ENCODE results near the gene TRIM5.

DNA sequence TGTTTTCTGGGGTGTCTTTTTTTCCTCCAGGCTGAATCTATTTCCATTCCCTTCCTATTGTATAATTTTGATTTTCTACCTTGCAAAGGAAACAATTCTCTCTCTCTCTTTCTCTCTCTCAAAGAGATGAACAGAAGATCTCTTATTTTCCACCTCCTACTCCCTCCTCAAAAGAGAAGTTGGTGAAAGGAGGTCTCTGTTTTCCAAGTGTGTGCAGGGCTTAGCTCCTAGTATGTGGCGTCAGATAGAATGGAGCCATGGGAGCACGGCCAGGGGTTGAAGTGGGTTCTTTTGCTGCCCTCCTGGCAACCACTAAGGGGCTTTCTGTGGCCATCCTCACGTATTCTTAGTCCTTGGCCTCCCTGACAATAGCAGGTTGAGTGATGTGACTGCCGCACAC is 59.6 kb downstream of the TRIM5 start:
- TF ChIP-seq TARDBP (IDR thresholded peaks at IDR 0.05; ENCODE audit: borderline replicate concordance), result no peak
- TF ChIP-seq CTCF (IDR thresholded peaks at IDR 0.05 in 2 of 3, conservative IDR thresholded peaks at IDR 0.05 in 1 of 3; ENCODE audit: control insufficient read depth in 2 of 3, extremely low read depth in 1 of 3, insufficient read depth in 1 of 3, low read depth in 3 of 3, low read length in 3 of 3), result no peak
- TF ChIP-seq, protein P1, sequence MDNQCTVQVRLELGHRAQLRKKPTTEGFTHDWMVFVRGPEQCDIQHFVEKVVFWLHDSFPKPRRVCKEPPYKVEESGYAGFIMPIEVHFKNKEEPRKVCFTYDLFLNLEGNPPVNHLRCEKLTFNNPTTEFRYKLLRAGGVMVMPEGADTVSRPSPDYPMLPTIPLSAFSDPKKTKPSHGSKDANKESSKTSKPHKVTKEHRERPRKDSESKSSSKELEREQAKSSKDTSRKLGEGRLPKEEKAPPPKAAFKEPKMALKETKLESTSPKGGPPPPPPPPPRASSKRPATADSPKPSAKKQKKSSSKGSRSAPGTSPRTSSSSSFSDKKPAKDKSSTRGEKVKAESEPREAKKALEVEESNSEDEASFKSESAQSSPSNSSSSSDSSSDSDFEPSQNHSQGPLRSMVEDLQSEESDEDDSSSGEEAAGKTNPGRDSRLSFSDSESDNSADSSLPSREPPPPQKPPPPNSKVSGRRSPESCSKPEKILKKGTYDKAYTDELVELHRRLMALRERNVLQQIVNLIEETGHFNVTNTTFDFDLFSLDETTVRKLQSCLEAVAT (IDR thresholded peaks at IDR 0.05), result no peak
- no peak for TF ChIP-seq SMC3 (IDR thresholded peaks at IDR 0.05; ENCODE audit: borderline replicate concordance, low read length)
- no peak for TF ChIP-seq FOXM1 (IDR thresholded peaks at IDR 0.05; ENCODE audit: low read depth, low read length)
- TF ChIP-seq, protein P2, sequence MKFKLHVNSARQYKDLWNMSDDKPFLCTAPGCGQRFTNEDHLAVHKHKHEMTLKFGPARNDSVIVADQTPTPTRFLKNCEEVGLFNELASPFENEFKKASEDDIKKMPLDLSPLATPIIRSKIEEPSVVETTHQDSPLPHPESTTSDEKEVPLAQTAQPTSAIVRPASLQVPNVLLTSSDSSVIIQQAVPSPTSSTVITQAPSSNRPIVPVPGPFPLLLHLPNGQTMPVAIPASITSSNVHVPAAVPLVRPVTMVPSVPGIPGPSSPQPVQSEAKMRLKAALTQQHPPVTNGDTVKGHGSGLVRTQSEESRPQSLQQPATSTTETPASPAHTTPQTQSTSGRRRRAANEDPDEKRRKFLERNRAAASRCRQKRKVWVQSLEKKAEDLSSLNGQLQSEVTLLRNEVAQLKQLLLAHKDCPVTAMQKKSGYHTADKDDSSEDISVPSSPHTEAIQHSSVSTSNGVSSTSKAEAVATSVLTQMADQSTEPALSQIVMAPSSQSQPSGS (IDR thresholded peaks at IDR 0.05; ENCODE audit: low read length), result no peak
- no peak for TF ChIP-seq ZNF217 (IDR thresholded peaks at IDR 0.05)
- TF ChIP-seq HDAC6 (IDR thresholded peaks at IDR 0.05; ENCODE audit: unreplicated experiment), result no peak
- TF ChIP-seq FOXK2 (IDR thresholded peaks at IDR 0.05), result no peak
- TF ChIP-seq TAF1 (IDR thresholded peaks at IDR 0.05; ENCODE audit: borderline replicate concordance, low read depth, low read length), result no peak
